ENCODE data around the gene CEP85.
A peak's percentile ranks its signal among the peaks of the same experiment; 100 is the strongest.
"Not testable (repeated sequence)": the region's sequence is repeated elsewhere in the genome, so short reads cannot be mapped to it uniquely, and the experiment has no call there.

Gene CEP85

DNA sequence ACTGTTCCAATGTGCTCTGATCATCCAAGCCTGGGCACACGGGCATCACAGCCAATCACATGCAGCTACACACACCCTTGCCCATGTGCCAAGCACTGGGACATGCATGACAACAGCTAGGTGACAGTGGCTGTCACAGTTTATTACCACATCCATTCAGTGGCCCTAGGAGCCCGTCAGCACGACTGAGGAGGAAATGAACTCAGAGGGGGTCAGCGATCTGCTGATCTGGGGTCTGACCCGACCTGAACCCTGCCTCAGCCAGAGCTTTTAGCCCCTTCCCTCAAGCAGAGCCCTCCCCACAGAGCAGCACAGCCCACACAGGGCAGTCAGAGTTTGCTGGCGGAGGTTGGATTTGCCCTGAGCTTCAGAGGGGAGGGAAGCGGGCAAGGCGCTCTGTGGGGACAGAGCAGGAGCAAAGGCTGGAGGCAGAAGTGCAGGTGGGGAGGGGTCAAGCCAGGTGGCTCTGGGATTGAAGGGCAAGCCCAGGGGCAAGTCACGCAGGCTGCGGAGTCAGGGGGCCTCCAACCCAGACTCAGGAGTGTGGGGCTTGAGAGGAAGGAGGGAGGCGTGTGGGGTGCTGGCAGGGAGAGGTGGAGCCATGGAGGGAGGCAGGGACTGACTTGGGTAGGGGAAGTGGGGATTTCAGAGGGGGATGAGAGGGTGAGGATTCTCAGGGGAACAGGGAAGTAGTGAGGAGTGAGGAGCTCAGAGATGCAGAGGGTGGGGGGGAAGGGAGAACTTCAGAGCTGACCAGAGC is 56.3 kb downstream of the CEP85 start:
- no peak for DNase-seq (ENCODE audit: low read depth in 2 of 2)

- DNase-seq (ENCODE audit: low read depth in 2 of 2), result no peak
Observed at GRCh38 chr1:26290882-26291261, 56.9 kb downstream of the CEP85 start.

- DNase-seq (ENCODE audit: low read depth in 2 of 2), result no peak
Observed at GRCh38 chr1:26291433-26291832, 57.4 kb downstream of the CEP85 start.

- no peak for DNase-seq (ENCODE audit: low read depth in 2 of 2)
Observed at GRCh38 chr1:26291939-26292338, 57.9 kb downstream of the CEP85 start.

DNA sequence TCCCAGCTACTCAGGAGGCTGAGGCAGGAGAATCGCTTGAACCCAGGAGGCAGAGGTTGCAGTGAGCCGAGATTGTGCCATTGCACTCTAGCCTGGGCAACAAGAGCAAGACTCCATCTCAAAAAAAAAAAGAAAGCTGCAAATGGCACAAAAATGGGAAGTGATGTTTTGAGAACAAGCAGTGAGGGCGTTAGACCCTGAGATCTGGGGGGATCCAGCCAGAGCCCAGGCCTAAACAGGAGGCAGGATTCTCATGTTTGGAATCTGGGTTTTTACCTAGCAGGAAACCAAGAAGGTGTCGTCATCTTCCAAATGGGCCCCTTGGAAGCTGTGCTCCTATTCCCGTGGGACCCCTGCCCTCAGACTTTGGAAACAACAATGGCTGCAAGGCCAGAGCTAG is 58.7 kb downstream of the CEP85 start:
- DNase-seq (ENCODE audit: low read depth in 2 of 2), result not testable (repeated sequence)

GRCh38 chr1:26293911-26294463 is 60.0 kb downstream of the CEP85 start:
- DNase-seq (ENCODE audit: low read depth in 2 of 2), result no peak

- DNase-seq (ENCODE audit: low read depth in 2 of 2), result no peak
Observed at GRCh38 chr1:26295194-26296138, 61.5 kb downstream of the CEP85 start.

GRCh38 chr1:26296340-26297056 is 62.5 kb downstream of the CEP85 start:
- DNase-seq (ENCODE audit: low read depth in 2 of 2), result no peak

- no peak for DNase-seq (ENCODE audit: low read depth in 2 of 2)
Observed at GRCh38 chr1:26297057-26297790, 63.2 kb downstream of the CEP85 start.

DNA sequence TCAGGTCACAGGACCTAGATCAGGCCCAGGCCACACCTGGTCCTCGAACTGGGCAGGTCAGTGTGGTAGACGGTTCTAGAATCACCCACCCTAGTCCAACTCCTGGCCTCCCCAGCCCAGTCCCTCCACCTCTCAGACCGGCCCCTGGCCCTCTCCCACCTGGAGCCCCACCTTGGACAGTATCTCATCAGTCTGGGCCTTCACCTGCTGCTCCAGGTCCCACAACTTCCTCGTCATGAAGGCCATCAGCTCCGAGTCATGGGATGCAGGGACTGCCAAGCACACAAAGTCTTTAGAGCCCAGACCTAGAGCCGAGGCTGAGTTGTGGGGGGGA is 63.8 kb downstream of the CEP85 start:
- no peak for DNase-seq (ENCODE audit: low read depth in 2 of 2)

- DNase-seq (ENCODE audit: low read depth in 2 of 2), result no peak
Observed at GRCh38 chr1:26300578-26301275, 66.7 kb downstream of the CEP85 start.

DNA sequence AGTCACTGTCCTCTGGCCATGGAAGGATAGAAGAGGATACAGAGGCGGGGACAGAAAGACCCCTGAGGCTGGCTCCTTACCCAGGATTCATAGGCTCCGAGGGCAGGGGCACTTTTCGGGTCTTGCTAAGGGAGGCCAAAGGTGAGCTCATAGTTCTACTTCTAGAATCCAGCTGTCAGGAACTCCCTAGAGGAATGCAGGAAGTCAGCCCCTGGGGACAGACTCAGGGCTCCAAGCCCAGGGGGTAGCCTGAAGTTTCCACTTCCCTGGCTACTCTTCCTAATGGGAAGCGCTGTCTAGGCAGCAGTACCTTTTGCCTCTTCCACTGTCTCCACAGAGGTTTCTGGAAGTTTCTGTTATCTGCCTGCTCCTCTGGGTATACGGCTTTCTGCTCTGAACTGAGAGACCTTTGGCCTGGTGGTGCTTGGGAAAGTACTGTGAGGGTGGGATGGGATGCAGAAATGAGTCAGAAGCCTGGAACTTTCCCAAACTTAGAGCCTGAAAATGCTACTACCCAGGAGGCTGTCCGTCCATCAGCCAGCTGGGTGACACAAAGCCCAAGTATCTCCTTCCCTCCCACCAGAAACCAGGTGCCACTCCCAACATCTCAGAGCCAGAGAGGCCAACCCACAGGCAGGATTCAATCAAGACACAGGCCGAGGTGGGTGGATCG is 68.9 kb downstream of the CEP85 start:
- DNase-seq (ENCODE audit: low read depth in 2 of 2), result no peak

DNA sequence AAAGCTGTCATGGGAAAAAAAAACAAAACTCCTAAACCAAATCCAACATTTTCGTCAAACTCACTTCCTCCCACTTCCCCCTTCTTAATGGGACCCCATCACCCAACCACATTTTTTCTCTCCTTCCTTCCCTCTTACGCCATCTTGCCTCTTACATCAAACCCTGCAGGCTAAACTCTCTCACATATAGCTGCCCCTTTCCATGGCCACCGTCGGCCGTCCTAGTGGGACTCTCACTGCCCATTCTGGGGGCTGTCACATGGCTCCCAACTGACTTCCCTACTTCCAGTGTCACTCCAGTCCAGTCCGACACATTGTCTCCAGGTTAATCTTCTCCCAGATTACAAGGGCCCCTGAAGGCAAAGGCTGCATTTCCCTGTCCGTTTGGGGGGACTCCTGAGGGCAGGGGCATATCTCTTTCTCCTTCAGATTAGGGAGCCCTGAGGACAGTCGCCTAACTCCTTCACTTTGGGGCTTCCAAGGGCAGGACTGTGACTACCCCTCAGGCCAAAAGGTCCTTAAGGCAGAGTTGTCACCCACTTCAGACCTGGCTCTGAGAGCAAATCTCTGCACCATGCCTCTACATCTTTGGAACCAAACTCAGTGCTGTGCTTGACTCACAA is 71.8 kb downstream of the CEP85 start:
- no peak for DNase-seq (ENCODE audit: low read depth in 2 of 2)

DNA sequence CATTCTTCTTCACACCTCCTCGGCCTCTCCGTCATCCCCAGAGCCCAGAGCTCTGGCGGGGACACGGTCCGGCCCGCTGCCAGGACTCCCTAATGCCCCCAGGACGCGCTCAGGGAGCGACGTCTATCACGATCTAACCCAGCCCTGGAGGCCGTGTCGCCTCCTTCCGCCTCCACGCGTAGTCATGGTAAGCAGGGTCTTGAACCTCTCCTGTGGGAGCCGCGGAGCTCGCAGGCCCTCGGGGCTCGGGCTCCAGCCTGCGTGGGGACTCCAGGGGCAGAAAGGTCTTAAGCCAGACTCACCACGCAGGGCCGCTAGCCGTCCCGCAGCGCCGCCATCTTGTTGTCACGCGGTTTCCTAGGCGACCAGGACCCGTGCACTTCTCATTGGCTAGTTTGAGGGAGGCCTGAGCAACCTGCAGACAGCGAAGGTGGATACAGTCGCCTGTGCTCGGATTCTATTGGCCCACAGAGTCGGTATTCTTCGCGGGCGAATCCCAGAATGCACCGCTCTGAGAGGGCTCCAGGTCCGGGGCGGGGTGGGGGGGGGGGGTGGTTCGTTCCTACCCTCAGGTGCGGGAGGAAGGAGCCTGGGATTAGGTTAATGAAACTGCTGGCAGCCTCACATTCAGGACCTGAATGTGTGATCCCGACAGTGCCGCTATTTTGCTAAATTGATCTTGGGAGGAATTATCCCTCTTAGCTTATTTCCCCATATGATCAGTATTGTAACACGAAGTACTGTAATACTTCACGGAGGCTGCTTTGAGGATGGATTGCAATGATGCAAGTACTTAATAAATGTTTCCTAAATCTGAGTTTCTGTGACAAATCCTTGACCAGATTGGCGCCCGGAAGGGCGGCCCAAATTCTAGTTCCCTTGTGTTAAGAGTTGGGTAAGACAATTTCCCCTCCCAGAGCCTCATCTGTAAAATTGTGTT is 72.6 kb downstream of the CEP85 start, which contains the start of gene UBXN11:
Gene UBXN11, minus strand, starts transcription at position 347 of the 940 bp plus-strand sequence. CDS start 3,753 bp downstream, outside the sequence.
- peak; percentile 88 for DNase-seq (ENCODE audit: low read depth in 2 of 2)

DNA sequence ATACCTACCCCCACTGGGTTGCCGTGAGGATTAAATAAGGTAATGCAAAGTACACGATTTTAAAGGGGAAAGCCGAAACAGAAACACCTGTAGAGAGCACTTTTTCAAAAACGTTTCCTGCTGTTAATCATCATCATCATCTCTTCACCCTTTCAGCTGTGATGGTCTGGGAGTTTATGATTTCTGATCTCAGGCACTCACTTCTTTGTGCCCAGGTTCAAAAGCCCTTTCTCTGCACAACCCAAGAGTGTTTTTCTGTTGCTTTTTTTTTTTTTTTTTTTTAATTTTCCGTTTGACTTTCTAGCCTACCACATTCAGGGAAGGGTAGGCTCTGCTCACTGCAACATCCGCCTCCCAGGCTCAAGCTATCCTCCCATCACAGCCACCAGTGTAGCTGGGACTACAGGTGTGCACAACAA is 73.4 kb downstream of the CEP85 start:
- DNase-seq (ENCODE audit: low read depth in 2 of 2), result no peak

DNA sequence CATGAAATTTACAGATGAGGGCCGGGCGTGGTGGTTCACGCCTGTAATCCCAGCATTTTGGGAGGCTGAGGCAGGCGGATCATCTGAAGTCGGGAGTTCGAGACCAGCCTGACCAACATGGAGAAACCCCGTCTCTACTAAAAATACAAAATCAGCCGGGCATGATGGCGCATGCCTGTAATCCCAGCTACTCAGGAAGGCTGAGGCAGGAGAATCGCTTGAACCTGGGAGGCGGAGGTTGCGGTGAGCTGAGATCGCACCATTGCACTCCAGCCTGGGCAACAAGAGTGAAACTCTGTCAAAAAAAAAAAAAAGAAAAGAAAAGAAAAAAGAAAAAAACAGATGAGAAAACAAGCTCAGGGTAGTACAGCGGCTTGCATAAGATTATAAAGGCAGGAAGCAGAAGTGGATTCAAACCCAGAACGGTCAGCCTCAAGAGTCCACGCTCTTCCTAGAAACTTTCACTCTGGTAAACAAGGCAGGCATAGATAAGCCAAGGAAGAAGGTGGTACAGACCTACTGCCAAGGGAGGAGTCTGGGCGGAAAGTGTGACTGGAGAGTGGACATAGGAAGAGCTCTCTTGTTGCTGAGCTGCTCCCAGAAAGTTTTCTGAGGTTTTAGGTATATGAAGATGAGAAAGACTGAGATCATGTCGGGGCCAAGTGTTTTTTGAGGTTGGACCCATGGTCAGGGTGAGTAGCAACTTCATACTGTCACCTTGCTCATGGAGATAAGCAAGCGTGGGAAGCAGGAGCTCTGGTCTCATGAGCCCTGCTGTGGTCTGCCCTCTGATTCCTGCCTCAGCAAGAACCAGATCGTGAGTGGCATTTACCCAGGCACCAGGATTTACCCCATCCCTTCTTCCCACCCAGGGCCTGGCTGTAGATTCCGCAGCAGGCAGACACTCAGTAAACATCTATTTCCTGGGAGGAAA is 74.2 kb downstream of the CEP85 start:
- not testable (repeated sequence) for DNase-seq (ENCODE audit: low read depth in 2 of 2)

- no peak for DNase-seq (ENCODE audit: low read depth in 2 of 2)
Observed at GRCh38 chr1:26314501-26314900, 80.5 kb downstream of the CEP85 start.
